ENCODE data around the gene ZNF215.

DNA sequence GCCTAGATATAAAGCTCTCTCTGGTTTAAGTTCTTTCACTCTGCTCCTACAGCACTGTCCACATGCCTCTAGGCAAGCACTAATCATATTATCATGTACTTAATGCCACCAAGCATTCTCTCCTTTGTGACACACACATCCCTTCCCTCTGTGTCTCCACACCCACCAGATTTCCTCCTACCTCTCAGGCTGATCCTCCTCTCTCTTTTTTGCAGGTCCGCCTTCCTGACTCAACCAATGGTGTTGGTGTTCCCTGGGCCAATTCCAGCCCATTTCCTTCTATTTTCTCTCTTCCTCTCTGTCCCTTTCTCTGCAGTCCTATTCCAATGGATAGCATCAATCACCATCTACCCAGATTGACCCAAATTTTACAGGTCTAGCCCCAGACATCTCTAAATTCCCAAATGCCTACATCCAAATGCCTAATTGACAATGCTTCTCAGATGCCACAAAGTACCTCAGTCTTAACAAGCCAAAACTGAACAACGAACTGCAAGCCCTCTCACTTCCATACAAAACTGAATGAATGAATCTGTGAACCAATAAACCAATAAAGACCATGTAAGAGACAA is 504 bp upstream of the ZNF215 start:
- TF ChIP-seq, protein P1, sequence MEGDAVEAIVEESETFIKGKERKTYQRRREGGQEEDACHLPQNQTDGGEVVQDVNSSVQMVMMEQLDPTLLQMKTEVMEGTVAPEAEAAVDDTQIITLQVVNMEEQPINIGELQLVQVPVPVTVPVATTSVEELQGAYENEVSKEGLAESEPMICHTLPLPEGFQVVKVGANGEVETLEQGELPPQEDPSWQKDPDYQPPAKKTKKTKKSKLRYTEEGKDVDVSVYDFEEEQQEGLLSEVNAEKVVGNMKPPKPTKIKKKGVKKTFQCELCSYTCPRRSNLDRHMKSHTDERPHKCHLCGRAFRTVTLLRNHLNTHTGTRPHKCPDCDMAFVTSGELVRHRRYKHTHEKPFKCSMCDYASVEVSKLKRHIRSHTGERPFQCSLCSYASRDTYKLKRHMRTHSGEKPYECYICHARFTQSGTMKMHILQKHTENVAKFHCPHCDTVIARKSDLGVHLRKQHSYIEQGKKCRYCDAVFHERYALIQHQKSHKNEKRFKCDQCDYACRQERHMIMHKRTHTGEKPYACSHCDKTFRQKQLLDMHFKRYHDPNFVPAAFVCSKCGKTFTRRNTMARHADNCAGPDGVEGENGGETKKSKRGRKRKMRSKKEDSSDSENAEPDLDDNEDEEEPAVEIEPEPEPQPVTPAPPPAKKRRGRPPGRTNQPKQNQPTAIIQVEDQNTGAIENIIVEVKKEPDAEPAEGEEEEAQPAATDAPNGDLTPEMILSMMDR (conservative IDR thresholded peaks at IDR 0.05 in 1 of 2, IDR thresholded peaks at IDR 0.05 in 1 of 2; ENCODE audit: extremely low read depth in 1 of 2, insufficient read depth in 1 of 2, low read depth in 1 of 2, low read length in 2 of 2): no peak
- no peak for TF ChIP-seq EZH2 (IDR thresholded peaks at IDR 0.05; ENCODE audit: borderline replicate concordance, low read length)

Data from mammary epithelial cell (primary cell).